Stimulated activated CD8-positive, alpha-beta memory T cell treated with anti-CD3 and anti-CD28 coated beads, Interleukin-2, amount 100 ng/mL, for 1 hour (primary cell): ENCODE data around the gene ZFYVE9.
"Not testable (repeated sequence)": the region's sequence is repeated elsewhere in the genome, so short reads cannot be mapped to it uniquely, and the experiment has no call there.

Source experiments
- DNase-seq, 2 donors: peaks; one replicate each; pipeline ENCODE4 v3.0.0-alpha.2; 2020; ENCODE audit warnings: low read depth in 2 of 2

The ZFYVE9 gene

GRCh38 chr1:52191395-52191965 lies 49.6 kb downstream of the ZFYVE9 start:
- no peak for DNase-seq

- DNase-seq: no peak
Measured at GRCh38 chr1:52192024-52192423, 50.1 kb downstream of the ZFYVE9 start.

GRCh38 chr1:52192436-52192835 lies 50.5 kb downstream of the ZFYVE9 start:
- no peak for DNase-seq

- no peak for DNase-seq
Measured at GRCh38 chr1:52193985-52194384, 52.1 kb downstream of the ZFYVE9 start.

- DNase-seq: no peak
Measured at GRCh38 chr1:52195161-52195560, 53.3 kb downstream of the ZFYVE9 start.

- no peak for DNase-seq
Measured at GRCh38 chr1:52203935-52204625, 62.2 kb downstream of the ZFYVE9 start.

GRCh38 chr1:52204696-52205095 lies 62.8 kb downstream of the ZFYVE9 start:
- no peak for DNase-seq

- DNase-seq: not testable (repeated sequence)
Measured at GRCh38 chr1:52206686-52207085, 64.8 kb downstream of the ZFYVE9 start.

- no peak for DNase-seq
Measured at GRCh38 chr1:52209429-52209828, 67.5 kb downstream of the ZFYVE9 start.

- DNase-seq: no peak
Measured at GRCh38 chr1:52210044-52210443, 68.2 kb downstream of the ZFYVE9 start.

- DNase-seq: no peak
Measured at GRCh38 chr1:52216907-52217458, 75.1 kb downstream of the ZFYVE9 start.

GRCh38 chr1:52225174-52225573 lies 83.3 kb downstream of the ZFYVE9 start:
- DNase-seq: no peak

- DNase-seq: no peak
Measured at GRCh38 chr1:52229494-52229893, 87.6 kb downstream of the ZFYVE9 start.

GRCh38 chr1:52233463-52233862 lies 91.6 kb downstream of the ZFYVE9 start:
- no peak for DNase-seq

- no peak for DNase-seq
Measured at GRCh38 chr1:52234014-52234413, 92.1 kb downstream of the ZFYVE9 start.

GRCh38 chr1:52234708-52235107 lies 92.8 kb downstream of the ZFYVE9 start:
- no peak for DNase-seq

- DNase-seq: no peak
Measured at GRCh38 chr1:52235646-52236045, 93.8 kb downstream of the ZFYVE9 start.

GRCh38 chr1:52237430-52237829 lies 95.5 kb downstream of the ZFYVE9 start:
- DNase-seq: no peak

- DNase-seq: no peak
Measured at GRCh38 chr1:52238474-52238873, 96.6 kb downstream of the ZFYVE9 start.

GRCh38 chr1:52238887-52239707 lies 97.2 kb downstream of the ZFYVE9 start:
- DNase-seq: no peak

GRCh38 chr1:52239708-52240001 lies 97.8 kb downstream of the ZFYVE9 start:
- no peak for DNase-seq

GRCh38 chr1:52240592-52241210 lies 98.8 kb downstream of the ZFYVE9 start:
- no peak for DNase-seq
